K562 (cell line): ENCODE measurements around the gene SLC25A20. TPM values are rescaled to one million over a fixed set of nuclear protein-coding genes. Genes with fewer than 3 reads are reported as not detected.

ENCODE experiments used
- ATAC-seq: fragments of 200-7000 bp; cut with Tn5 transposase; 3 replicates; pipeline ENCODE4 v1.9.1; 2020; ENCODE audit warnings: moderate library complexity
- BruUV-seq: library from RNA; stranded (reverse); fragments of 400-500 nt; replicated peaks from 2 replicates; lab custom pipeline; 2021; lab: Mats Ljungman, UMichigan
- CTCF ChIA-PET: fragments of 300-600 bp; formaldehyde crosslinking; extraction: SDS; loops from one replicate; lab custom pipeline; 2021; ENCODE audit warnings: low intra/inter-chr PET ratio; lab: Yijun Ruan, JAX
- POLR2A ChIA-PET: fragments of 300-600, 350-650 bp; sonication (Branson Sonifier 250); formaldehyde crosslinking; extraction: SDS; loops from one replicate; lab custom pipeline; 2021; ENCODE audit warnings: antibody characterized with exemption, inconsistent platforms; lab: Yijun Ruan, JAX
- DNase-seq, 4 experiments: peaks; one replicate each; pipeline versions ENCODE4 v3.0.0 to v3.0.0-alpha.2; 2011 to 2018; ENCODE audit warnings: low spot score in 3 of 4, mixed read lengths in 3 of 4; ENCODE audit errors: extremely low read depth in 1 of 4
- FAIRE-seq: peaks from 2 replicates; lab custom pipeline; 2011; peaks lifted over from hg19 to GRCh38; lab: Jason Lieb, UNC
- H2AFZ ChIP-seq: 2 replicates; pipeline ENCODE4 v1.6.0; 2011; ENCODE audit warnings: low read depth, low read length, control low read depth, inconsistent platforms
- H3K27ac ChIP-seq: fragments of 200-600 bp; 3 replicates; pipeline ENCODE4 v1.8.0; 2011; ENCODE audit warnings: low read depth, mild to moderate bottlenecking, control low read depth, inconsistent platforms, low read length, moderate library complexity, mixed read lengths; ENCODE audit errors: extremely low read depth
- H3K27me3 ChIP-seq, 2 experiments: fragments of 300-600 bp in 1 of 2; 2 replicates in 1 of 2; 3 replicates in 1 of 2; pipeline versions ENCODE4 v1.6.0 to v1.8.0; 2011; ENCODE audit warnings: inconsistent platforms in 2 of 2, low read length in 2 of 2, mild to moderate bottlenecking in 1 of 2, mixed read lengths in 1 of 2, moderate library complexity in 1 of 2; ENCODE audit not compliant: control insufficient read depth in 2 of 2, insufficient read depth in 2 of 2
- H3K36me3 ChIP-seq: fragments of 300-600 bp; 3 replicates; pipeline ENCODE4 v1.8.0; 2011; ENCODE audit warnings: mild to moderate bottlenecking, low read length, inconsistent platforms; ENCODE audit not compliant: control insufficient read depth, insufficient read depth
- H3K4me1 ChIP-seq, 2 experiments: fragments of 200-600 bp in 1 of 2; replicated peaks in 1 of 2; 2 replicates in 1 of 2; 3 replicates in 1 of 2; pipeline versions ENCODE4 v1.5.1 to v1.8.0; 2011; ENCODE audit warnings: inconsistent platforms in 2 of 2, low read length in 2 of 2, mild to moderate bottlenecking in 1 of 2, mixed read lengths in 1 of 2, moderate library complexity in 1 of 2; ENCODE audit not compliant: control insufficient read depth in 2 of 2, insufficient read depth in 2 of 2
- H3K4me2 ChIP-seq: 2 replicates; pipeline ENCODE4 v1.6.1; 2011; ENCODE audit warnings: low read length, control low read depth, inconsistent platforms, mixed read lengths; ENCODE audit not compliant: insufficient read depth
- H3K4me3 ChIP-seq: fragments of 200-600 bp; sonication (generic), shearing (Covaris generic); 2 replicates; pipeline ENCODE4 v1.5.1; 2016; ENCODE audit warnings: control low read depth, inconsistent platforms
- H3K79me2 ChIP-seq: fragments of 200-600 bp; 3 replicates; pipeline ENCODE4 v1.8.0; 2011; ENCODE audit warnings: low read length, inconsistent platforms; ENCODE audit not compliant: control insufficient read depth, insufficient read depth
- H3K9ac ChIP-seq, 2 experiments: 2 replicates each; pipeline versions ENCODE4 v1.6.0 to v1.6.1; 2011; ENCODE audit warnings: low read depth in 2 of 2, low read length in 2 of 2, control low read depth in 1 of 2, inconsistent platforms in 1 of 2, mild to moderate bottlenecking in 1 of 2, mixed read lengths in 1 of 2; ENCODE audit not compliant: insufficient read depth in 1 of 2
- H3K9me1 ChIP-seq: one replicate; pipeline ENCODE4 v1.6.0; 2011; ENCODE audit warnings: inconsistent platforms, mild to moderate bottlenecking, low read length, moderate library complexity; ENCODE audit not compliant: control insufficient read depth, insufficient read depth
- H3K9me3 ChIP-seq: replicated peaks from 2 replicates; pipeline ENCODE4 v1.5.1; 2011; ENCODE audit warnings: low read depth, low read length, inconsistent platforms; ENCODE audit not compliant: control insufficient read depth, insufficient read depth
- H4K20me1 ChIP-seq: replicated peaks from 2 replicates; pipeline ENCODE4 v1.6.1; 2011; ENCODE audit warnings: low read length, inconsistent platforms, mixed read lengths; ENCODE audit not compliant: control insufficient read depth, insufficient read depth
- MGA ChIP-seq: fragments of 450-650 bp; IDR thresholded peaks from 2 replicates; pipeline ENCODE4 v1.6.1; 2016; ENCODE audit warnings: mild to moderate bottlenecking, moderate library complexity
- POLR2H ChIP-seq: IDR thresholded peaks from 2 replicates; pipeline ENCODE4 v1.6.1; 2016; ENCODE audit warnings: missing genetic modification characterization, low read depth, mild to moderate bottlenecking, control low read depth, missing compliant biosample characterization, moderate library complexity
- RBM34 ChIP-seq: fragments of 200-400 bp; formaldehyde crosslinking; IDR thresholded peaks from 2 replicates; pipeline ENCODE4 v1.6.1; 2018; ENCODE audit warnings: low read length, borderline replicate concordance; ENCODE audit not compliant: insufficient read depth
- SFPQ ChIP-seq: fragments of 200-400 bp; formaldehyde crosslinking; IDR thresholded peaks from 2 replicates; pipeline ENCODE4 v1.6.1; 2017; ENCODE audit warnings: mild to moderate bottlenecking, low read depth, low read length, moderate library complexity
- ZNF12 ChIP-seq: sonication (generic); formaldehyde crosslinking; IDR thresholded peaks from 2 replicates; pipeline ENCODE4 v1.4.0; 2020; ENCODE audit warnings: mild to moderate bottlenecking, missing genetic modification reagents
- ZNF280B ChIP-seq: fragments of 250-450 bp; sonication (Bioruptor Pico); IDR thresholded peaks from 2 replicates; pipeline ENCODE4 v1.5.1; 2021; ENCODE audit warnings: mild to moderate bottlenecking
- WGBS: fragments of 100-300 bp; shearing (Covaris generic); methylation state at CpG from one replicate; pipeline ENCODE4 v1.1.6; 2016; ENCODE audit warnings: low coverage, mixed read lengths; ENCODE audit not compliant: insufficient coverage; ENCODE audit errors: missing lambda C conversion rate; 5-methylcytosine and 5-hydroxymethylcytosine counted together
- in situ Hi-C: fragments of 300-500 bp; cut with MboI; formaldehyde crosslinking; loops from 4 replicates; pipeline ENCODE4 v1.15.0; 2018; ENCODE audit warnings: inconsistent platforms, mixed read lengths
- intact Hi-C: fragments of 100-400 bp; cut with micrococcal nuclease; formaldehyde crosslinking; loops from 2 replicates; pipeline ENCODE4 v1.14.2; 2022
- polyA plus RNA-seq, 8 experiments: library from polyadenylated mRNA; depleted of rRNA in 4 of 8; stranded (reverse) in 5 of 8; unstranded in 3 of 8; fragments of >200 nt; fragmentation: Nextera tagmentation in 2 of 8; fragmentation: Illumina TruSeq in 1 of 8; extraction: Ambion mirVana in 2 of 8; extraction: Trizol in 1 of 8; gene quantifications; 2 replicates each; pipeline versions ENCODE4 v1.2.1 to v1.2.3, GENCODE V29; 2011 to 2014; ENCODE audit warnings: inconsistent platforms in 1 of 8, missing spikeins in 1 of 8
- total RNA-seq, 7 experiments: library from RNA; depleted of rRNA in 6 of 7; stranded (reverse); fragments of >200 nt in 6 of 7; fragmentation: Illumina TruSeq in 2 of 7; extraction: Trizol in 2 of 7; gene quantifications; 2 replicates each; pipeline versions ENCODE4 v1.2.1 to v1.2.3, GENCODE V29; 2011 to 2021; ENCODE audit warnings: low replicate concordance in 1 of 7

Gene SLC25A20
- total and polyA plus RNA-seq, 9 of the 15 experiments (the other 6 are each of a cell fraction or from before 2014, with no cell fraction given) = 14.3 to 48.1 (median 21.6) TPM

GRCh38 chr3:48915296-48915695, 16.6 kb upstream of the SLC25A20 start:
- no TSS peak for BruUV-seq
- POLR2A ChIA-PET = interaction anchor here (0.6 to 1.4 kb wide), 4 partner anchors 13 to 447 kb away, joined by 3 read pairs; no protein-coding TSS in a partner anchor
- no peaks in the 10 kb centered on the region for H4K20me1 ChIP-seq
- ATAC-seq (no peak), DNase-seq (peak; percentile 28 to 56 (median 38)), FAIRE-seq (peak; percentile 78)
- peak overlapping the region; percentile 45; the same call in 1 of the 2 replicates for H2AFZ ChIP-seq
- H3K36me3 ChIP-seq = 0 out of 3 replicates have a peak, but pooled peaks cover under 1% of the 10 kb centered on the region
- peaks cover 27% of the 10 kb centered on the region for H3K79me2 ChIP-seq
- H3K9me3 ChIP-seq = no peaks in the 10 kb centered on the region
- H3K27me3 ChIP-seq = no peaks in the 10 kb centered on the region
- WGBS = no CpG with 5 or more reads among the region's 1 CpG
- CTCF ChIA-PET = no interaction called here
- intact Hi-C loops (loop anchor here (5.0 kb wide), 3 partner anchors 68 to 173 kb away; partner anchors contain the start of genes PRKAR2A and WDR6), in situ Hi-C loops (no loop called here)
- peak overlapping the region; percentile 41; the same call in 2 of the 3 replicates for H3K27ac ChIP-seq
- peak overlapping the region; percentile 20 to 78; a peak in 1 of 4 replicates for H3K9ac ChIP-seq
- H3K4me3 ChIP-seq = no peak overlapping the region
- H3K4me2 ChIP-seq = peak overlapping the region; percentile 7; the same call in 1 of the 2 replicates
- H3K9me1 ChIP-seq = no peaks in the 10 kb centered on the region
- H3K4me1 ChIP-seq = peaks cover 3 to 26% of the 10 kb centered on the region in 2 experiments; a peak in 3 of 5 replicates
- TF ChIP-seq MGA (peak; percentile 36; the same call in 1 of the 2 replicates), POLR2H (no peak), ZNF12 (CRISPR knock-in tag) (peak; percentile 83), ZNF280B (no peak), SFPQ (no peak), RBM34 (no peak)
